Type B pancreatic cell (in vitro differentiated cells): Measurements from ENCODE around the gene DIP2B. TPM values are rescaled to one million over a fixed set of nuclear protein-coding genes. Genes with fewer than 3 reads are reported as not detected.

ENCODE experiments used
- DNase-seq: peaks from one replicate; pipeline ENCODE4 v3.0.0; 2021; ENCODE audit warnings: mixed read lengths; ENCODE audit not compliant: unreplicated experiment; ENCODE audit errors: extremely low spot score
- H3K27ac Mint-ChIP-seq: 2 replicates; pipeline ENCODE4 v1.8.0; 2021; ENCODE audit warnings: mild to moderate bottlenecking, mixed read lengths
- H3K27me3 Mint-ChIP-seq: 2 replicates; pipeline ENCODE4 v1.8.0; 2021; ENCODE audit warnings: mixed read lengths
- H3K36me3 Mint-ChIP-seq: 2 replicates; pipeline ENCODE4 v1.8.0; 2021; ENCODE audit warnings: mixed read lengths
- H3K4me1 Mint-ChIP-seq: one replicate; pipeline ENCODE4 v1.8.0; 2021; ENCODE audit warnings: mixed read lengths; ENCODE audit not compliant: unreplicated experiment
- H3K4me3 Mint-ChIP-seq: 2 replicates; pipeline ENCODE4 v1.8.0; 2021; ENCODE audit warnings: mild to moderate bottlenecking, mixed read lengths
- H3K9me3 Mint-ChIP-seq: 2 replicates; pipeline ENCODE4 v1.8.0; 2021; ENCODE audit warnings: mixed read lengths
- total RNA-seq: library from RNA; stranded (reverse); gene quantifications from 2 replicates; pipeline ENCODE4 v1.2.1, GENCODE V29; 2021; ENCODE audit warnings: low replicate concordance
- TF ChIP-seq, protein P1 (sequence below): fragments of 200-600 bp; sonication (generic); conservative IDR thresholded peaks from 2 replicates; pipeline ENCODE4 v1.5.0; 2021; ENCODE audit warnings: antibody characterized with exemption, mild to moderate bottlenecking

The DIP2B gene
- total RNA-seq, 1 donor from 2014 or later = 27.2 TPM

DNA sequence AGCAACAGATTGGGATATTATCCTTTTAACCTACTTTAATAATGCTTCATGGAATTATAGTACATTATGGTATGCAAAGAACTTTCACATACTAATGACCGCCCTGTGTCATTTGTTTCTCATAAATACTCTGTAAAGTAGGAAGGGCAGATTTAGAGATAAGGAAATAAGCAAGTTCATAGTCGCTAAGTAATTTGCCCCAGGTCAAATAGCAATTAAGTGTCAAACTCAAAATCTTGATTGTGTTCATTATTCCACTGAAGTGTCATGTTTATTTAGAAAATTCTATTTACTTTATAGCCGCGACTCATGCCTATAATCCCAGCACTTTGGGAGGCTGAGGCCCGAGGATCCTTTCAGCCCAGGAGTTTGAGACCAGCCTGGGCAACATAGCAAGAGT is 160.4 kb downstream of the DIP2B start:
- H3K36me3 Mint-ChIP-seq = no peaks in the 10 kb centered on the region
- H3K4me1 Mint-ChIP-seq = peaks cover 25% of the 10 kb centered on the region
- no peak overlapping the region for H3K27ac Mint-ChIP-seq
- TF ChIP-seq, protein P1, sequence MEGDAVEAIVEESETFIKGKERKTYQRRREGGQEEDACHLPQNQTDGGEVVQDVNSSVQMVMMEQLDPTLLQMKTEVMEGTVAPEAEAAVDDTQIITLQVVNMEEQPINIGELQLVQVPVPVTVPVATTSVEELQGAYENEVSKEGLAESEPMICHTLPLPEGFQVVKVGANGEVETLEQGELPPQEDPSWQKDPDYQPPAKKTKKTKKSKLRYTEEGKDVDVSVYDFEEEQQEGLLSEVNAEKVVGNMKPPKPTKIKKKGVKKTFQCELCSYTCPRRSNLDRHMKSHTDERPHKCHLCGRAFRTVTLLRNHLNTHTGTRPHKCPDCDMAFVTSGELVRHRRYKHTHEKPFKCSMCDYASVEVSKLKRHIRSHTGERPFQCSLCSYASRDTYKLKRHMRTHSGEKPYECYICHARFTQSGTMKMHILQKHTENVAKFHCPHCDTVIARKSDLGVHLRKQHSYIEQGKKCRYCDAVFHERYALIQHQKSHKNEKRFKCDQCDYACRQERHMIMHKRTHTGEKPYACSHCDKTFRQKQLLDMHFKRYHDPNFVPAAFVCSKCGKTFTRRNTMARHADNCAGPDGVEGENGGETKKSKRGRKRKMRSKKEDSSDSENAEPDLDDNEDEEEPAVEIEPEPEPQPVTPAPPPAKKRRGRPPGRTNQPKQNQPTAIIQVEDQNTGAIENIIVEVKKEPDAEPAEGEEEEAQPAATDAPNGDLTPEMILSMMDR = no peak
- H3K27me3 Mint-ChIP-seq = no peaks in the 10 kb centered on the region
- no peak overlapping the region for H3K4me3 Mint-ChIP-seq
- no peaks in the 10 kb centered on the region for H3K9me3 Mint-ChIP-seq
- DNase-seq = no peak

DNA sequence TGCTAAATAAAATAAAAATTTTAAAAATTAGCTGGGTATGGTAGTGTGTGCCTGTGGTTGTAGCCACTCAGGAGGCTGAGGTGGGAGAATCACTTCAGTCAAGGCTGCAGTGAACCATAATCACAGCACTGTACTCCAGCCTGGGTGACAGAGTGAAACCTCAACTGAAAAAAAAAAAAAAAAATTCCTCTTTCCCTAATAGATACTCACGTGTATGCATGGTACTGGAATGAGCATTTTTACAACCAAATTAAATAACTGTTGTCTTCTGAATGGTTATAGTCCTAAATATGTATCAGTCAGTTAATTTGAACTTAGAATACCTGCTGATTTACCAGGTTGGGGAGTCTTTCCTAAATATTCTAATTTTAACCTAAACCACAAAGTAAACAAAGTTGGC is 160.8 kb downstream of the DIP2B start:
- peaks cover 3% of the 10 kb centered on the region for H3K36me3 Mint-ChIP-seq
- no peak for DNase-seq
- TF ChIP-seq, protein P1 = no peak
- H3K27ac Mint-ChIP-seq = no peak overlapping the region
- no peak overlapping the region for H3K4me3 Mint-ChIP-seq
- no peaks in the 10 kb centered on the region for H3K27me3 Mint-ChIP-seq
- H3K9me3 Mint-ChIP-seq = no peaks in the 10 kb centered on the region
- peaks cover 25% of the 10 kb centered on the region for H3K4me1 Mint-ChIP-seq

DNA sequence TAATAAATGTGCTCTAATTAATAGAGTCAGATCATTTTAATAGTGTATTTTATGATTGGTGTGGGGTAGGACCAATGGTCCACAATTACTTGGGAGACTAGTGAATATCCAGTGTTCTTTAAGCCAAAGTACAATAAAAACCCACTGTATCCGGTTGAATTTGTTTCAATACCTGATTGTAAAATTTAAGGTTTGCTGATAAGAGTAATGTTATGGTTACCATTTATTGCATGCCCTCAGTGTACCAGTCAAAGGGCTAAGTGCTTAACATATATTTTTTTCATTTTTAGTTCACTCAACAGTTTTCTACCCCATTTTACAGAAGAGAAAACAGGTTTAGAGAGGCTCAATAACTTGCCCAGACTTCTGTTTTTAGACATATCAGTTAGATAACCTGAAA is 161.2 kb downstream of the DIP2B start:
- DNase-seq = no peak
- TF ChIP-seq, protein P1 = no peak
- Mint-ChIP-seq H3K4me3 (no peak overlapping the region), H3K27me3 (no peaks in the 10 kb centered on the region), H3K27ac (no peak overlapping the region), H3K36me3 (peaks cover 4% of the 10 kb centered on the region), H3K4me1 (peaks cover 25% of the 10 kb centered on the region), H3K9me3 (no peaks in the 10 kb centered on the region)

DNA sequence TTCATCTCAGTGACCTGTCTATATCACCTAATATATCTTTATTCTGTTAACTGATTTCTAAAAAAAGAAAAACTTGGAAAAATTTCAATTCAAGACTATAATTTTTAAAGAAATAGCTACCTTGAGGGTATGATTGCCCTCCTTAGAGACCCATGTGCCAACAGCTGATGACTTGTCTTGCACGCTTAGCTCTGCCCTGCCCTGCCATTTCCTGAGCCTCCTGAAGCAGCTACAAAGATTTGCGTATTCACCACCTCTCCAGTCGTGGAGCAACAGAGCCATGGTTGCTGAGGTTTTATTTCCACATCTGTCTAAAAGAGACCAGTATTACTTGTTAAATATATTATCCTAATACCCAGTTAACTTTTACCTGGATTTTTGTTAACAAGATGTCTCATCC is 167.4 kb downstream of the DIP2B start:
- H3K4me3 Mint-ChIP-seq = no peak overlapping the region
- DNase-seq = no peak
- no peak overlapping the region for H3K27ac Mint-ChIP-seq
- no peaks in the 10 kb centered on the region for H3K9me3 Mint-ChIP-seq
- TF ChIP-seq, protein P1 = no peak
- H3K27me3 Mint-ChIP-seq = no peaks in the 10 kb centered on the region
- H3K4me1 Mint-ChIP-seq = no peaks in the 10 kb centered on the region
- H3K36me3 Mint-ChIP-seq = peaks cover 15% of the 10 kb centered on the region

DNA sequence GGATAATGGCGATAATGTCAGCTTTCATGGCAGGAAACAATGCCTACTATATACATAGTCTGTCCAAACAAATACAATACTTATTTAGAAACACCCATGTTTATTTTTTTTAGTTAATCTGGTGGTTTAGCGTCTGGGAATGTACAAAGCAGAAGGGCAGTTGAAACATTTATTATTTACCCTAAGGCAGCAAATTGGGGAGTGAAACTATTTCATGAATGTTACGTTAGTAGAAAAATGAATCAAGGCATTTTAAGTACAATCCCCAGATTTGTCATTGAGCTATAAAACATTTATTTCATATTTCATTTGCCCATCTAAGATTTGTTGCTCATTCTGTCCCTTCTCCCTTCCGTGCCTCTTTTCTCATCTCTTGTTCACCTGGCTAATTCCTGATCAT is 172.0 kb downstream of the DIP2B start:
- H3K27ac Mint-ChIP-seq = no peak overlapping the region
- TF ChIP-seq, protein P1 = no peak

DNA sequence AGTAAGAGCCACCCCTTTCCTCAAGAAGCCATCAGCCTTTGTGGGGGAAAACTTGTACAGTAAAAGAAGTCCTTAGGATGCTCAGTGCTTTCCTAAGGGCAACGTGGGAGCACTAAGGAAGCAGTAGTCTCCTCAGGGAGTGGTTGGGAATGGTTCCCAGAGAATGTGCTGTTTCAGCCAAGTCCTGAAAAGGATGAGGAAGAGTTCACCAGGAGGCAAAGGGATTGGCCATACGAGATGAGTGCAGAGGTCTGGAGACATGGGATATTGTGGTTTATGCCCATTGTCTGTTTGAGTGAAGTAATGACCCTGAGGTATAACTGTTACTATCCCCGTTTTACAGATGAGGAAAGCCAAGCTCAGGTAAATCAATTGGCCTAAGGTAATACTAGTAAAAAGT is 173.1 kb downstream of the DIP2B start:
- H3K9me3 Mint-ChIP-seq = no peaks in the 10 kb centered on the region
- peaks cover 16% of the 10 kb centered on the region for H3K36me3 Mint-ChIP-seq
- DNase-seq = no peak
- H3K27me3 Mint-ChIP-seq = no peaks in the 10 kb centered on the region
- no peak overlapping the region for H3K4me3 Mint-ChIP-seq
- TF ChIP-seq, protein P1 = no peak
- no peak overlapping the region for H3K27ac Mint-ChIP-seq
- H3K4me1 Mint-ChIP-seq = no peaks in the 10 kb centered on the region

More for the DNA sequence above, 172.0 kb downstream of the DIP2B start:
- no peak overlapping the region for H3K4me3 Mint-ChIP-seq
- no peaks in the 10 kb centered on the region for H3K4me1 Mint-ChIP-seq
- no peaks in the 10 kb centered on the region for H3K9me3 Mint-ChIP-seq
- no peaks in the 10 kb centered on the region for H3K27me3 Mint-ChIP-seq
- H3K36me3 Mint-ChIP-seq = peaks cover 16% of the 10 kb centered on the region
- no peak for DNase-seq
